Neuronal stem cell (in vitro differentiated cells): ENCODE results near the gene GABRA4.

Experiments
- DNase-seq: peaks from one replicate; pipeline ENCODE4 v3.0.0-alpha.2; 2013; ENCODE audit warnings: low spot score
- H2AFZ ChIP-seq: one replicate; pipeline ENCODE4 v1.6.1; 2013; ENCODE audit warnings: mild to moderate bottlenecking, low read length, inconsistent platforms
- H2AK5ac ChIP-seq: 2 replicates; pipeline ENCODE4 v1.6.1; 2013; ENCODE audit warnings: low read depth, mild to moderate bottlenecking, inconsistent platforms, low read length, moderate library complexity, mixed read lengths
- H2BK120ac ChIP-seq: 2 replicates; pipeline ENCODE4 v1.6.1; 2013; ENCODE audit warnings: low read depth, mild to moderate bottlenecking, inconsistent platforms, low read length, moderate library complexity, mixed read lengths
- H2BK12ac ChIP-seq: one replicate; pipeline ENCODE4 v1.6.1; 2013; ENCODE audit warnings: low read length, inconsistent platforms
- H2BK15ac ChIP-seq: 2 replicates; pipeline ENCODE4 v1.6.1; 2013; ENCODE audit warnings: mild to moderate bottlenecking, low read length, inconsistent platforms, mixed read lengths
- H2BK5ac ChIP-seq: one replicate; pipeline ENCODE4 v1.6.1; 2013; ENCODE audit warnings: inconsistent platforms, mild to moderate bottlenecking, low read length, moderate library complexity
- H3K14ac ChIP-seq: one replicate; pipeline ENCODE4 v1.6.1; 2013; ENCODE audit warnings: low read length, inconsistent platforms
- H3K18ac ChIP-seq: 2 replicates; pipeline ENCODE4 v1.6.1; 2013; ENCODE audit warnings: low read length, inconsistent platforms
- H3K23ac ChIP-seq: 2 replicates; pipeline ENCODE4 v1.6.1; 2013; ENCODE audit warnings: low read depth, mild to moderate bottlenecking, mixed read lengths, low read length, inconsistent platforms; ENCODE audit not compliant: poor library complexity
- H3K27ac ChIP-seq: replicated peaks from 3 replicates; pipeline ENCODE4 v1.5.1; 2013; ENCODE audit warnings: low read length, inconsistent platforms
- H3K27me3 ChIP-seq, 3 experiments: 2 replicates each; pipeline ENCODE4 v1.6.1; 2013; ENCODE audit warnings: low read length in 3 of 3, mild to moderate bottlenecking in 2 of 3, inconsistent platforms in 1 of 3, low read depth in 1 of 3, mixed read lengths in 1 of 3, moderate library complexity in 1 of 3; ENCODE audit not compliant: control insufficient read depth in 3 of 3, insufficient read depth in 3 of 3
- H3K36me3 ChIP-seq, 2 donors: replicated peaks in 1 of 2; 2 replicates each; pipeline ENCODE4 v1.6.1; 2013; ENCODE audit warnings: low read length in 2 of 2; ENCODE audit not compliant: control insufficient read depth in 2 of 2, insufficient read depth in 2 of 2
- H3K4ac ChIP-seq: 2 replicates; pipeline ENCODE4 v1.6.1; 2013; ENCODE audit warnings: inconsistent platforms, mild to moderate bottlenecking, low read length, moderate library complexity
- H3K4me1 ChIP-seq, 2 donors: 1 replicate in 1 of 2; 2 replicates in 1 of 2; pipeline ENCODE4 v1.6.1; 2013; ENCODE audit warnings: low read length in 2 of 2, low read depth in 1 of 2; ENCODE audit not compliant: control insufficient read depth in 2 of 2, insufficient read depth in 1 of 2
- H3K4me2 ChIP-seq: one replicate; pipeline ENCODE4 v1.6.1; 2013; ENCODE audit warnings: mild to moderate bottlenecking, low read length, inconsistent platforms; ENCODE audit not compliant: insufficient read depth, poor library complexity, severe bottlenecking
- H3K4me3 ChIP-seq, 2 donors: 2 replicates each; pipeline ENCODE4 v1.5.1; 2013; ENCODE audit warnings: low read length in 2 of 2, mild to moderate bottlenecking in 2 of 2, inconsistent platforms in 1 of 2, moderate library complexity in 1 of 2
- H3K79me1 ChIP-seq: one replicate; pipeline ENCODE4 v1.6.1; 2013; ENCODE audit warnings: low read depth, mild to moderate bottlenecking, inconsistent platforms, low read length, moderate library complexity
- H3K9ac ChIP-seq: one replicate; pipeline ENCODE4 v1.6.1; 2013; ENCODE audit warnings: mild to moderate bottlenecking, low read depth, low read length, inconsistent platforms; ENCODE audit not compliant: poor library complexity
- H3K9me3 ChIP-seq, 2 donors: replicated peaks in 1 of 2; 2 replicates each; pipeline versions ENCODE3 to v1.6.1; 2013; ENCODE audit warnings: low read length in 2 of 2, mild to moderate bottlenecking in 2 of 2, inconsistent platforms in 1 of 2, low read depth in 1 of 2, mixed read lengths in 1 of 2, moderate library complexity in 1 of 2; ENCODE audit not compliant: control insufficient read depth in 2 of 2, insufficient read depth in 1 of 2
- H4K8ac ChIP-seq: one replicate; pipeline ENCODE4 v1.6.1; 2013; ENCODE audit warnings: low read depth, mild to moderate bottlenecking, inconsistent platforms, low read length, moderate library complexity
- H4K91ac ChIP-seq: one replicate; pipeline ENCODE4 v1.6.1; 2013; ENCODE audit warnings: low read length, low read depth, mild to moderate bottlenecking, inconsistent platforms; ENCODE audit not compliant: poor library complexity
- WGBS, 2 donors: extraction: QIAGEN DNeasy Blood & Tissue Kit; methylation state at CpG; one replicate each; pipeline ENCODE4 v1.1.7; 2013; ENCODE audit warnings: missing lambda C conversion rate in 2 of 2, mixed read lengths in 1 of 2; ENCODE audit not compliant: insufficient read length in 2 of 2, insufficient replicate concordance in 1 of 2; ENCODE audit errors: extremely low coverage in 2 of 2; 5-methylcytosine and 5-hydroxymethylcytosine counted together

The GABRA4 gene

DNA sequence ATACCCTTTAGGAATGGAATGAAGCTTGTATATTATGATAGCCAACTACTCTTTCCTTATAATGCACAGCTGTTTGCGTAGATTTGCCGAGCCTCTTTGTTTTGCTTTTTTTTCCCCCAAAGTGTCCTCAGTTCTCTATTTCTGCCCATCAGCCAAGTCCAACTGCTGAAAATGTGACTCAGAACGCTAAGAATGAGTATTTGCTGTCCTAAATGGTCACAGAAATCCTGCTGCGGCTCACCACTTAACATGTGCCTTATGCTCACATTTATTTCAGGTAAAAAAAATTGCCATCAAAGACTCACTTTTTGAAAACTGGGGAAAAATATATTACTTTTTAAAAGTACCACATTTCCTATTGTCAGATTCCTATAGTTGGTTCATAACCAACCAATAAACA, 36.9 kb downstream of the GABRA4 start:
- Histone ChIP-seq H2BK5ac (no peak overlapping the region), H2AFZ (no peak overlapping the region), H3K14ac (no peak overlapping the region), H3K27me3 (no peaks in the 10 kb centered on the region), H4K91ac (no peak overlapping the region), H3K79me1 (no peaks in the 10 kb centered on the region), H3K27ac (no peak overlapping the region), H4K8ac (no peak overlapping the region), H2BK12ac (no peak overlapping the region), H3K9ac (no peak overlapping the region), H3K4me2 (no peak overlapping the region), H2AK5ac (no peak overlapping the region), H3K4me3 (no peak overlapping the region), H3K4me1 (no peaks in the 10 kb centered on the region), H3K18ac (no peak overlapping the region), H3K36me3 (no peaks in the 10 kb centered on the region), H2BK15ac (no peak overlapping the region), H3K9me3 (no peaks in the 10 kb centered on the region), H3K23ac (no peak overlapping the region), H2BK120ac (no peak overlapping the region), H3K4ac (no peak overlapping the region)
- no CpG with 5 or more reads among the region's 4 CpGs for WGBS, 2 donors
- DNase-seq = no peak

DNA sequence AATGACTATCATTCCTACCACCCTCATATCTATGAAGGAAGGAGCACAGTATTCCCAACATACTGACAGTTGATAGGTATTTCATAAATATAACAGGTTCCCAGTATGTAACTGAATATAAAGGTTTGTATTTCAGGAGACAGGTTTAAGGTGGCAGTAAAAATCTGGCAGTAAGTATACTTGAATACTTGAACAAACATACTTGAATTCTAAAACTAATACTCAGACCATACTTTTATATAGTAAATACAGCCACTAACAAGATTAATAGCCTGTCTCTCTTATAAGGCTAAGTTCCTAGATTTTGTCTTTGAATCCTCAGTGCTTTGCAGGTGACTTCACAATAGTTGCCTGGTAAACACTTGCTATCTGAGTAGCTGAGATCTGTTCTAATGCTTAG, 37.8 kb downstream of the GABRA4 start:
- no peak overlapping the region for H3K4ac ChIP-seq
- no peak overlapping the region for H3K27ac ChIP-seq
- no peak overlapping the region for H2BK120ac ChIP-seq
- no peak overlapping the region for H3K4me2 ChIP-seq
- no peak overlapping the region for H3K9ac ChIP-seq
- H3K4me3 ChIP-seq = no peak overlapping the region
- no peaks in the 10 kb centered on the region for H3K27me3 ChIP-seq
- H3K4me1 ChIP-seq = no peaks in the 10 kb centered on the region
- H3K18ac ChIP-seq = no peak overlapping the region
- no peak overlapping the region for H3K23ac ChIP-seq
- H4K8ac ChIP-seq = no peak overlapping the region
- no peaks in the 10 kb centered on the region for H3K36me3 ChIP-seq
- no peak overlapping the region for H2BK12ac ChIP-seq
- no peak overlapping the region for H2AFZ ChIP-seq
- no peak overlapping the region for H2BK5ac ChIP-seq
- H2BK15ac ChIP-seq = no peak overlapping the region
- no peak overlapping the region for H3K14ac ChIP-seq
- H4K91ac ChIP-seq = no peak overlapping the region
- no peaks in the 10 kb centered on the region for H3K9me3 ChIP-seq
- no peak for DNase-seq
- H3K79me1 ChIP-seq = no peaks in the 10 kb centered on the region
- no peak overlapping the region for H2AK5ac ChIP-seq

DNA sequence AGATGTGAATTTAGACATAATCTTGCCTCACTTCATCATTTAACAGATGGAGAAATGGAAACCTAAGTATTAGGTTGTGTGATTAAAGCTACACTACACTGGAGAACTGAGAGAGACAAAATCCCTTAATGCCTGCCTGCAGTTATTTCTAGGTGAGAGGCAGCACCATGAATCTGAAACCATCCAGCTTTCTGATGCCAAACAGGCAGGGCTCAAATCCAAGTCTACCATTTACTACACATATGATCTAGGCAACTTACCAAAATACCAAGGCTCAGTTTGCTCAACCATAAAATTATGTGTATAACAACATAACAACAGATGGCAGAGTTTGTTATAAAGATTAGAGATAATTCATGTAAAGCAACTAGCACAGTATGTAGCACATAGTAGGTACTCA, 38.7 kb downstream of the GABRA4 start:
- Histone ChIP-seq H3K14ac (no peak overlapping the region), H3K23ac (no peak overlapping the region), H3K27me3 (no peaks in the 10 kb centered on the region), H3K4me3 (no peak overlapping the region), H3K27ac (no peak overlapping the region), H2BK5ac (no peak overlapping the region), H3K9me3 (no peaks in the 10 kb centered on the region), H3K4ac (no peak overlapping the region), H3K4me2 (no peak overlapping the region), H4K91ac (no peak overlapping the region), H2BK120ac (no peak overlapping the region), H2AFZ (no peak overlapping the region), H2BK15ac (no peak overlapping the region), H3K18ac (no peak overlapping the region), H3K9ac (no peak overlapping the region), H2AK5ac (no peak overlapping the region), H3K79me1 (no peaks in the 10 kb centered on the region), H3K36me3 (no peaks in the 10 kb centered on the region), H3K4me1 (no peaks in the 10 kb centered on the region), H2BK12ac (no peak overlapping the region), H4K8ac (no peak overlapping the region)
- DNase-seq = no peak

DNA sequence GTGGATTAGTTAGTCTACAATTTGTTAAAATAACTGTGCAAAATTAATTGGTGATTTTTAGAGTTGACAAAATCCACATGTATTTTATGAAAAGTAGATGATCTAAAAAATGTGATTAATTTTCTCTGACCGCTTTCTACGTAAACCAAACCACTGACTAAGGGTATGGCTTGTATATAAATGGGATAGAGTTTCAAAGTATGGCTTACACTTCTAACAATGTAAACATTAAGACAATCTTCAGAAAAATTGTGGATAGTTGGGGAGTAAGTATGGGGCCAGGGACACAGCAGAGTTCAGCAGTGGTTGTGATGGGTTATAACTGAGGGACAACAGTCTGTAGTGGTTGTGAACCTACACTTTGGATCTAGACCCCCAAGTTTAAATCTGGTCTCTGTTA, 39.8 kb downstream of the GABRA4 start:
- Histone ChIP-seq H2BK5ac (no peak overlapping the region), H3K27me3 (no peaks in the 10 kb centered on the region), H3K9ac (no peak overlapping the region), H2BK15ac (no peak overlapping the region), H3K4me1 (no peaks in the 10 kb centered on the region), H2AFZ (no peak overlapping the region), H3K14ac (no peak overlapping the region), H3K36me3 (no peaks in the 10 kb centered on the region), H4K91ac (no peak overlapping the region), H3K23ac (no peak overlapping the region), H3K4ac (no peak overlapping the region), H4K8ac (no peak overlapping the region), H3K9me3 (no peaks in the 10 kb centered on the region), H3K4me3 (no peak overlapping the region), H3K4me2 (no peak overlapping the region), H3K27ac (no peak overlapping the region), H3K18ac (no peak overlapping the region), H3K79me1 (no peaks in the 10 kb centered on the region), H2BK12ac (no peak overlapping the region), H2AK5ac (no peak overlapping the region), H2BK120ac (no peak overlapping the region)
- no peak for DNase-seq
- WGBS, 2 donors = no CpG with 5 or more reads among the region's 2 CpGs
